HepG2 (cell line): ENCODE measurements around the gene INTS15. TPM values are rescaled to one million over a fixed set of nuclear protein-coding genes. Genes with fewer than 3 reads are reported as not detected.

Experiments
- BRD4 ChIP-seq: sonication (generic); formaldehyde crosslinking; IDR thresholded peaks from 2 replicates; pipeline ENCODE4 v1.4.0; 2020; ENCODE audit warnings: missing genetic modification reagents
- CEBPG ChIP-seq: IDR thresholded peaks from 2 replicates; pipeline ENCODE4 v1.6.1; 2016
- CHCHD3 ChIP-seq: sonication (generic); formaldehyde crosslinking; IDR thresholded peaks from 2 replicates; pipeline ENCODE4 v1.8.0; 2022; ENCODE audit warnings: mild to moderate bottlenecking, missing genetic modification reagents, moderate library complexity
- EHMT2 ChIP-seq: fragments of 200-600 bp; sonication (generic); IDR thresholded peaks from 2 replicates; pipeline ENCODE4 v1.7.0; 2017; ENCODE audit warnings: antibody characterized with exemption, low read depth, low read length, borderline replicate concordance
- ELK4 ChIP-seq: sonication (generic); formaldehyde crosslinking; IDR thresholded peaks from 2 replicates; pipeline ENCODE4 v1.9.0; 2021; ENCODE audit warnings: missing genetic modification reagents, borderline replicate concordance
- GLMP ChIP-seq: sonication (generic); formaldehyde crosslinking; IDR thresholded peaks from 2 replicates; pipeline ENCODE4 v1.9.0; 2021; ENCODE audit warnings: missing genetic modification reagents, mild to moderate bottlenecking, borderline replicate concordance
- HHEX ChIP-seq: IDR thresholded peaks from 2 replicates; pipeline ENCODE4 v1.6.1; 2016; ENCODE audit warnings: control low read depth
- HOXA9 ChIP-seq: sonication (generic); formaldehyde crosslinking; IDR thresholded peaks from 2 replicates; pipeline ENCODE4 v1.8.1; 2022; ENCODE audit warnings: missing genetic modification reagents, mild to moderate bottlenecking, moderate library complexity, borderline replicate concordance
- IKZF4 ChIP-seq: sonication (generic); formaldehyde crosslinking; IDR thresholded peaks from 2 replicates; pipeline ENCODE4 v1.5.1; 2020; ENCODE audit warnings: borderline replicate concordance, mild to moderate bottlenecking, low read depth, missing genetic modification reagents; ENCODE audit errors: not compliant biosample characterization
- ONECUT2 ChIP-seq: sonication (generic); formaldehyde crosslinking; IDR thresholded peaks from 2 replicates; pipeline ENCODE4 v1.4.0; 2020; ENCODE audit warnings: missing genetic modification reagents
- RAD51 ChIP-seq: fragments of 450-650 bp; IDR thresholded peaks from 2 replicates; pipeline ENCODE4 v1.6.1; 2016; ENCODE audit warnings: borderline replicate concordance
- RFXAP ChIP-seq: sonication (generic); formaldehyde crosslinking; IDR thresholded peaks from 2 replicates; pipeline ENCODE4 v1.4.0; 2020; ENCODE audit warnings: missing genetic modification reagents, borderline replicate concordance
- RXRB ChIP-seq: IDR thresholded peaks from 2 replicates; pipeline ENCODE4 v1.6.1; 2016; ENCODE audit warnings: borderline replicate concordance, missing genetic modification reagents, missing compliant biosample characterization
- SALL2 ChIP-seq: sonication (generic); formaldehyde crosslinking; IDR thresholded peaks from 2 replicates; pipeline ENCODE4 v1.8.1; 2023; ENCODE audit warnings: mild to moderate bottlenecking, missing genetic modification reagents, inconsistent platforms
- SKI ChIP-seq: fragments of 450-650 bp; IDR thresholded peaks from one replicate; pipeline ENCODE4 v1.6.1; 2018; ENCODE audit warnings: mild to moderate bottlenecking; ENCODE audit not compliant: partially characterized antibody
- ZHX1 ChIP-seq: sonication (generic); formaldehyde crosslinking; IDR thresholded peaks from 2 replicates; pipeline ENCODE4 v1.8.1; 2022; ENCODE audit warnings: low read depth, mild to moderate bottlenecking, missing genetic modification reagents
- ZNF251 ChIP-seq: sonication (generic); formaldehyde crosslinking; IDR thresholded peaks from 2 replicates; pipeline ENCODE4 v1.9.0; 2021; ENCODE audit warnings: mild to moderate bottlenecking, missing genetic modification reagents
- ZNF513 ChIP-seq: sonication (generic); formaldehyde crosslinking; conservative IDR thresholded peaks from 2 replicates; pipeline ENCODE4 v1.5.0; 2020; ENCODE audit warnings: missing genetic modification reagents
- ZNF563 ChIP-seq: sonication (generic); formaldehyde crosslinking; IDR thresholded peaks from 2 replicates; pipeline ENCODE4 v1.8.0; 2022; ENCODE audit warnings: mild to moderate bottlenecking, moderate library complexity, missing genetic modification reagents
- ZNF577 ChIP-seq: sonication (generic); formaldehyde crosslinking; IDR thresholded peaks from 2 replicates; pipeline ENCODE4 v1.4.0; 2020; ENCODE audit warnings: mild to moderate bottlenecking, low read depth, missing genetic modification reagents, borderline replicate concordance
- ZNF768 ChIP-seq: sonication (generic); formaldehyde crosslinking; IDR thresholded peaks from 2 replicates; pipeline ENCODE4 v1.4.0; 2020; ENCODE audit warnings: missing genetic modification reagents
- ZNF788 ChIP-seq: sonication (generic); formaldehyde crosslinking; IDR thresholded peaks from 2 replicates; pipeline ENCODE4 v1.5.0; 2020; ENCODE audit warnings: mild to moderate bottlenecking, missing genetic modification reagents, borderline replicate concordance
- ZNF850 ChIP-seq: sonication (generic); formaldehyde crosslinking; conservative IDR thresholded peaks from 2 replicates; pipeline ENCODE4 v1.9.0; 2021; ENCODE audit warnings: mild to moderate bottlenecking, missing genetic modification reagents
- ZSCAN21 ChIP-seq: sonication (generic); formaldehyde crosslinking; IDR thresholded peaks from 2 replicates; pipeline ENCODE4 v1.8.0; 2022; ENCODE audit warnings: mild to moderate bottlenecking, missing genetic modification reagents, moderate library complexity, borderline replicate concordance
- polyA plus RNA-seq, 8 experiments: library from polyadenylated mRNA; depleted of rRNA in 3 of 8; stranded (reverse) in 7 of 8; unstranded in 1 of 8; fragments of >200 nt; fragmentation: Illumina TruSeq in 4 of 8; extraction: Trizol in 4 of 8; gene quantifications; 2 replicates each; pipeline versions ENCODE4 v1.2.1 to v1.2.3, GENCODE V29; 2011 to 2016; ENCODE audit warnings: low read depth in 4 of 8, missing spikeins in 1 of 8, mixed read lengths in 1 of 8; ENCODE audit not compliant: insufficient read depth in 1 of 8
- total RNA-seq, 5 experiments: library from RNA; depleted of rRNA; stranded (reverse); fragments of >200 nt; fragmentation: Illumina TruSeq; extraction: Trizol; gene quantifications; 2 replicates each; pipeline ENCODE4 v1.2.3, GENCODE V29; 2016; ENCODE audit warnings: low read depth in 1 of 5

Gene INTS15
- total and polyA plus RNA-seq, 2 of the 13 experiments (the other 11 are each of a cell fraction or from before 2014, with no cell fraction given): 16.3 to 25.7 TPM

- no peak for TF ChIP-seq ZHX1 (CRISPR knock-in tag)
- no peak for TF ChIP-seq ZNF251 (CRISPR knock-in tag)
- peak; percentile 31 for TF ChIP-seq ZNF563 (CRISPR knock-in tag)
- no peak for TF ChIP-seq EHMT2
- TF ChIP-seq HHEX (CRISPR knock-in tag): no peak
- no peak for TF ChIP-seq IKZF4 (CRISPR knock-in tag)
- TF ChIP-seq ONECUT2 (CRISPR knock-in tag): no peak
- no peak for TF ChIP-seq CEBPG
- TF ChIP-seq ZSCAN21 (CRISPR knock-in tag): no peak
- no peak for TF ChIP-seq ZNF577 (CRISPR knock-in tag)
- TF ChIP-seq SALL2 (CRISPR knock-in tag): peak; percentile 67
- TF ChIP-seq RXRB (CRISPR knock-in tag): no peak
- TF ChIP-seq SKI: peak; percentile 55
- no peak for TF ChIP-seq ZNF788 (CRISPR knock-in tag)
- no peak for TF ChIP-seq GLMP (CRISPR knock-in tag)
- no peak for TF ChIP-seq BRD4
- 0 out of 2 replicates have a peak, but pooled peaks have one; percentile 47 for TF ChIP-seq ZNF768 (CRISPR knock-in tag)
- TF ChIP-seq ZNF513 (CRISPR knock-in tag): no peak
- no peak for TF ChIP-seq CHCHD3 (CRISPR knock-in tag)
- no peak for TF ChIP-seq ZNF850 (CRISPR knock-in tag)
- TF ChIP-seq RAD51: no peak
- no peak for TF ChIP-seq HOXA9
- TF ChIP-seq RFXAP (CRISPR knock-in tag): no peak; the same call in 1 of the 2 replicates
- TF ChIP-seq ELK4 (CRISPR knock-in tag): no peak
Measured at GRCh38 chr7:6589829-6590644, at the start of gene INTS15 (continued).
